Islet precursor cell (in vitro differentiated cells): ENCODE results near the gene SMPDL3B.

Experiments used
- DNase-seq: peaks from one replicate; pipeline ENCODE4 v3.0.0-alpha.2; 2018

SMPDL3B gene

GRCh38 chr1:27934818-27935549, at the start of gene SMPDL3B:
TSS of gene SMPDL3B (plus strand) at chr1:27935000. CDS start at chr1:27935184, 184 bp downstream.
- peak; percentile 93 for DNase-seq

GRCh38 chr1:27885114-27885528, 49.7 kb upstream of the SMPDL3B start:
- no peak for DNase-seq

GRCh38 chr1:27885621-27886352, 49.0 kb upstream of the SMPDL3B start:
- DNase-seq: no peak

GRCh38 chr1:27886353-27886679, 48.5 kb upstream of the SMPDL3B start:
- DNase-seq: no peak

- DNase-seq: no peak
These were observed 48.1 kb upstream of the SMPDL3B start for GRCh38 chr1:27886744-27887143.

- no peak for DNase-seq
These were observed 47.4 kb upstream of the SMPDL3B start for GRCh38 chr1:27887215-27888021.

- no peak for DNase-seq
These were observed 45.3 kb upstream of the SMPDL3B start for GRCh38 chr1:27889506-27889905.

- no peak for DNase-seq
These were observed 43.5 kb upstream of the SMPDL3B start for GRCh38 chr1:27891196-27891889.

GRCh38 chr1:27894521-27894920, 40.3 kb upstream of the SMPDL3B start:
- no peak for DNase-seq

GRCh38 chr1:27906759-27907158, 28.0 kb upstream of the SMPDL3B start:
- DNase-seq: no peak

GRCh38 chr1:27912429-27912828, 22.4 kb upstream of the SMPDL3B start:
- DNase-seq: no peak

GRCh38 chr1:27915082-27915575, 19.7 kb upstream of the SMPDL3B start:
- no peak for DNase-seq

- DNase-seq: no peak
These were observed 12.5 kb upstream of the SMPDL3B start for GRCh38 chr1:27922272-27922671.

GRCh38 chr1:27928216-27928954, 6.4 kb upstream of the SMPDL3B start:
- no peak for DNase-seq

GRCh38 chr1:27931184-27931583, 3.6 kb upstream of the SMPDL3B start:
- DNase-seq: no peak

GRCh38 chr1:27931759-27932158, 3.0 kb upstream of the SMPDL3B start:
- no peak for DNase-seq

GRCh38 chr1:27935721-27936120, 921 bp downstream of the SMPDL3B start:
- DNase-seq: no peak

- no peak for DNase-seq
These were observed 1.6 kb downstream of the SMPDL3B start for GRCh38 chr1:27936370-27936769.

GRCh38 chr1:27937524-27937836, 2.7 kb downstream of the SMPDL3B start:
- DNase-seq: no peak

GRCh38 chr1:27938488-27938887, 3.7 kb downstream of the SMPDL3B start:
- no peak for DNase-seq

GRCh38 chr1:27940297-27940696, 5.5 kb downstream of the SMPDL3B start:
- DNase-seq: no peak

GRCh38 chr1:27940870-27941560, 6.2 kb downstream of the SMPDL3B start:
- no peak for DNase-seq
